GM12891 (cell line): ENCODE data around the gene CLDN7.

Source experiments
- PAX5 ChIP-seq: IDR thresholded peaks from 2 replicates; pipeline ENCODE4 v1.6.1; 2011; ENCODE audit warnings: low read length, moderate library complexity, mild to moderate bottlenecking; ENCODE audit not compliant: insufficient read depth, severe bottlenecking
- POLR2A ChIP-seq: IDR thresholded peaks from 2 replicates; pipeline ENCODE4 v1.6.1; 2011; ENCODE audit warnings: low read depth, low read length, control low read depth
- POLR2AphosphoS5 ChIP-seq: IDR thresholded peaks from 2 replicates; pipeline ENCODE4 v1.6.1; 2011; ENCODE audit warnings: low read depth, low read length, control low read depth
- SPI1 ChIP-seq: IDR thresholded peaks from 2 replicates; pipeline ENCODE4 v1.6.1; 2011; ENCODE audit warnings: low read depth, low read length, control low read depth

- TF ChIP-seq POLR2A (no peak), PAX5 (no peak), SPI1 (peak; percentile 72), POLR2AphosphoS5 (no peak)
Observed at GRCh38 chr17:7249830-7250229, 12.4 kb downstream of the CLDN7 start.
